Esophagus muscularis mucosa (tissue), 4 donors: ENCODE measurements around the gene FAT2. TPM values are rescaled to one million over a fixed set of nuclear protein-coding genes. Genes with fewer than 3 reads are reported as not detected.

Experiments used
- DNase-seq: peaks from one replicate; pipeline ENCODE4 v3.0.0-alpha.2; 2017; ENCODE audit errors: extremely low spot score
- H3K27ac ChIP-seq, 4 donors: fragments of 200-600 bp; sonication (generic); replicated peaks in 1 of 4; 1 replicate in 3 of 4; 2 replicates in 1 of 4; pipeline ENCODE4 v1.5.1; 2016 to 2019; ENCODE audit warnings: mild to moderate bottlenecking in 1 of 4
- H3K27me3 ChIP-seq, 4 donors: fragments of 200-600 bp; sonication (generic); one replicate each; pipeline versions ENCODE4 v1.5.1 to v1.6.0; 2016 to 2019
- H3K36me3 ChIP-seq, 4 donors: fragments of 200-600 bp; sonication (generic); one replicate each; pipeline ENCODE4 v1.5.1; 2016 to 2019
- H3K4me1 ChIP-seq, 4 donors: fragments of 200-600 bp; sonication (generic); one replicate each; pipeline ENCODE4 v1.5.1; 2016 to 2019
- H3K4me3 ChIP-seq, 4 donors: fragments of 200-600 bp; sonication (generic); 1 replicate in 2 of 4; 2 replicates in 2 of 4; pipeline ENCODE4 v1.5.1; 2016 to 2019; ENCODE audit warnings: mild to moderate bottlenecking in 4 of 4, moderate library complexity in 1 of 4
- H3K9me3 ChIP-seq, 4 donors: fragments of 200-600 bp; sonication (generic); 1 replicate in 3 of 4; 2 replicates in 1 of 4; pipeline ENCODE4 v1.5.1; 2016 to 2019
- EP300 ChIP-seq: sonication (generic); formaldehyde crosslinking; IDR thresholded peaks from one replicate; pipeline ENCODE4 v1.6.1; 2017; ENCODE audit warnings: antibody characterized with exemption
- POLR2A ChIP-seq: fragments of 450-650 bp; IDR thresholded peaks from one replicate; pipeline ENCODE4 v1.6.1; 2017; ENCODE audit warnings: antibody characterized with exemption, moderate library complexity, mild to moderate bottlenecking, low read depth
- POLR2AphosphoS5 ChIP-seq, 2 donors: sonication (generic); formaldehyde crosslinking; IDR thresholded peaks; one replicate each; pipeline ENCODE4 v1.6.1; 2017; ENCODE audit warnings: antibody characterized with exemption in 2 of 2
- WGBS: methylation state at CpG from one replicate; pipeline ENCODE4 v1.1.5; 2018; 5-methylcytosine and 5-hydroxymethylcytosine counted together
- intact Hi-C: fragments of 100-400 bp; cut with DNase I; formaldehyde crosslinking; loops from one replicate; pipeline ENCODE4 v1.15.1; 2023
- total RNA-seq, 4 donors: library from RNA; depleted of rRNA; stranded (reverse); fragments of >200 nt; gene quantifications; one replicate each; pipeline versions ENCODE4 v1.1.0 to v1.2.1, GENCODE V29; 2016
- TF ChIP-seq, protein P1 (sequence below), 3 experiments: fragments of 200-600 bp in 2 of 3; fragments of 450-650 bp in 1 of 3; sonication (generic) in 2 of 3; IDR thresholded peaks; one replicate each; pipeline ENCODE4 v1.5.1; 2017 to 2019; ENCODE audit warnings: antibody characterized with exemption in 3 of 3, mild to moderate bottlenecking in 2 of 3, moderate library complexity in 1 of 3

FAT2 gene
- total RNA-seq, 4 donors from 2014 or later, result not detected

DNA sequence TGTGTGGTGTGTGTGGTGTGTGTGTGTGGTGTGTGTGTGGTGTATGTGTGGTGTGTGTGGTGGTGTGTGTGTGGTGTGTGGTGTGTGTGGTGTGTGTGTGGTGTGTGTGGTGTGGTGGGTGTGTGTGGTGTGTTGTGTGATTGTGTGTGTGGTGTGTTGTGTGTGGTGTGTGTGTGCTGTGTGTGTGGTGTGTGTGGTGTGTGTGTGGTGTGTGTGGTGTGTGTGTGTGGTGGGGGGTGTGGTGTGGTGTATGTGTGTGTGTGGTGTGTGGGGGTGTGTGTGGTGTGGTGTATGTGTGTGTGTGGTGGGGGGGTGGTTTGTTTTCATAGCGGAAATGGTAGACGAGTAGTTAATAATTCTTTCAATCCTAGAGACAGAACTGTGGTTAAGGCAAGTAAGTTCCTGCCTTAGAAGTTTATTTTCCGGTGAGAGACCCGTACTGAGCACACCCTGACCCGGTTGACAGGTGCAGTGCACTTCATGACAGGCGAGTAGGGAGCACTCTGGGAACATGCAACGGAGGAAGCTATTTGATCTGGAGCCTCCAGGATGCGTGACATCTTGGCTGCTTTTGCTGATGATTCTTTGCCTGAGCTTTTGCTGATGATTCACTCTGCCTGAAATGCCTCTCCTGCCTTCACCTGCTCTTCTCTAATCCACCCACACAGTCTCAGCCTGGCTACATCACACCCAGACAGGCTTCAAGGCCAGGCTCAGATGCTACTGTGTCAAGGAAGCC, 21.7 kb upstream of the FAT2 start:
- intact Hi-C loops, result no loop called here
- Histone ChIP-seq H3K9me3 (no peaks in the 10 kb centered on the region), H3K27ac (no peak overlapping the region), H3K4me3 (no peak overlapping the region), H3K27me3 (peaks cover 0 to 16% (median 0%) of the 10 kb centered on the region in 4 donors), H3K36me3 (no peaks in the 10 kb centered on the region), H3K4me1 (no peaks in the 10 kb centered on the region)
- DNase-seq, result no peak
- TF ChIP-seq EP300 (no peak), POLR2AphosphoS5 (IDR thresholded peaks at IDR 0.05) (no peak), POLR2A (no peak)
- TF ChIP-seq, protein P1, sequence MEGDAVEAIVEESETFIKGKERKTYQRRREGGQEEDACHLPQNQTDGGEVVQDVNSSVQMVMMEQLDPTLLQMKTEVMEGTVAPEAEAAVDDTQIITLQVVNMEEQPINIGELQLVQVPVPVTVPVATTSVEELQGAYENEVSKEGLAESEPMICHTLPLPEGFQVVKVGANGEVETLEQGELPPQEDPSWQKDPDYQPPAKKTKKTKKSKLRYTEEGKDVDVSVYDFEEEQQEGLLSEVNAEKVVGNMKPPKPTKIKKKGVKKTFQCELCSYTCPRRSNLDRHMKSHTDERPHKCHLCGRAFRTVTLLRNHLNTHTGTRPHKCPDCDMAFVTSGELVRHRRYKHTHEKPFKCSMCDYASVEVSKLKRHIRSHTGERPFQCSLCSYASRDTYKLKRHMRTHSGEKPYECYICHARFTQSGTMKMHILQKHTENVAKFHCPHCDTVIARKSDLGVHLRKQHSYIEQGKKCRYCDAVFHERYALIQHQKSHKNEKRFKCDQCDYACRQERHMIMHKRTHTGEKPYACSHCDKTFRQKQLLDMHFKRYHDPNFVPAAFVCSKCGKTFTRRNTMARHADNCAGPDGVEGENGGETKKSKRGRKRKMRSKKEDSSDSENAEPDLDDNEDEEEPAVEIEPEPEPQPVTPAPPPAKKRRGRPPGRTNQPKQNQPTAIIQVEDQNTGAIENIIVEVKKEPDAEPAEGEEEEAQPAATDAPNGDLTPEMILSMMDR (IDR thresholded peaks at IDR 0.05), result no peak
- WGBS, result 39% methylated on average over 8 of the region's 8 CpGs

GRCh38 chr5:151611127-151611775, 20.1 kb upstream of the FAT2 start:
- no peak for TF ChIP-seq EP300
- no peak for TF ChIP-seq POLR2A
- TF ChIP-seq, protein P1 (IDR thresholded peaks at IDR 0.05), result no peak
- no peak for TF ChIP-seq POLR2AphosphoS5 (IDR thresholded peaks at IDR 0.05)
- 92% methylated on average over 8 of the region's 8 CpGs for WGBS

DNA sequence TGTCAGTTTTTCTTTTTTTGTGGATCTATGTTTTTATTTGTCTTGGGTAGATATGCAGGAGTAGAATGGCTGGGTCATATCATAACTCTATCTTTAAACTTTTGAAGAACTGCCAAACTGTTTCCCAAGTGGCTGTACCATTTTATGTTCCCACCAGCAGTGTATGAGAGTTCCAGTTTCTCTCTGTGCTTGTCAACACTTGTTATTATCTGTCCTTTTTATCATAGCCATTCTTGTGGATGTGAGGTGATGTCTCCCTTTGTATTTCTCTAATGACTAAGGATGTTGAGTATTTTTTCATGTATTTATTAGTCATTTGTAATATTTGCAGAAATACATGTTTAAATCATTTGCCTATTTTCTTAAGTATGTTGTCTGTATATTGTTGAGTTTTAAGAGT, 17.4 kb upstream of the FAT2 start:
- no peak overlapping the region for H3K27ac ChIP-seq
- no peak for DNase-seq
- intact Hi-C loops, result no loop called here
- no peaks in the 10 kb centered on the region for H3K9me3 ChIP-seq
- H3K27me3 ChIP-seq, result peaks cover 0 to 7% (median 0%) of the 10 kb centered on the region in 4 donors
- no peaks in the 10 kb centered on the region for H3K36me3 ChIP-seq
- no peak for TF ChIP-seq POLR2AphosphoS5 (IDR thresholded peaks at IDR 0.05)
- TF ChIP-seq, protein P1 (IDR thresholded peaks at IDR 0.05), result no peak
- TF ChIP-seq POLR2A, result no peak
- no peak for TF ChIP-seq EP300
- H3K4me3 ChIP-seq, result no peak overlapping the region
- H3K4me1 ChIP-seq, result no peaks in the 10 kb centered on the region

More at GRCh38 chr5:151611127-151611775, 20.1 kb upstream of the FAT2 start:
- H3K4me3 ChIP-seq, result no peak overlapping the region
- peaks cover 0 to 16% (median 0%) of the 10 kb centered on the region in 4 donors for H3K27me3 ChIP-seq
- intact Hi-C loops, result no loop called here
- H3K9me3 ChIP-seq, result no peaks in the 10 kb centered on the region
- no peaks in the 10 kb centered on the region for H3K36me3 ChIP-seq
- no peaks in the 10 kb centered on the region for H3K4me1 ChIP-seq
- DNase-seq, result no peak
- no peak overlapping the region for H3K27ac ChIP-seq

GRCh38 chr5:151607304-151607703, 16.2 kb upstream of the FAT2 start:
- H3K27me3 ChIP-seq, result peaks cover 0 to 4% (median 0%) of the 10 kb centered on the region in 4 donors

More at GRCh38 chr5:151607304-151607703, 16.2 kb upstream of the FAT2 start:
- no peak for DNase-seq
- Histone ChIP-seq H3K4me3 (no peak overlapping the region), H3K4me1 (no peaks in the 10 kb centered on the region), H3K36me3 (no peaks in the 10 kb centered on the region), H3K27ac (no peak overlapping the region), H3K9me3 (no peaks in the 10 kb centered on the region)
- WGBS, result 95% methylated on average over 3 of the region's 3 CpGs
- intact Hi-C loops, result no loop called here
- TF ChIP-seq POLR2A (no peak), EP300 (no peak), POLR2AphosphoS5 (IDR thresholded peaks at IDR 0.05) (no peak)
- TF ChIP-seq, protein P1 (IDR thresholded peaks at IDR 0.05), result no peak
